ENCODE measurements around the gene IFRD2.

Gene IFRD2

GRCh38 chr3:50322386-50323091 lies 30.3 kb upstream of the IFRD2 start, which contains the start of gene HYAL2:
HYAL2 (minus strand) TSS chr3:50322745; CDS start chr3:50320489, 2,256 bp downstream.
- Histone ChIP-seq H3K36me3 (ENCODE audit: control insufficient read depth, insufficient read depth, low read length) (peaks cover 32% of the 10 kb centered on the region), H3K4me1 (ENCODE audit: control insufficient read depth, insufficient read depth, low read length) (peaks cover 7% of the 10 kb centered on the region)

GRCh38 chr3:50322115-50322385 lies 29.8 kb upstream of the IFRD2 start:
- peak overlapping the region; percentile 99 for H3K4me3 ChIP-seq (ENCODE audit: low read depth, low read length)
- peaks cover 37% of the 10 kb centered on the region for H3K36me3 ChIP-seq (ENCODE audit: control insufficient read depth, insufficient read depth, low read length)
- no peaks in the 10 kb centered on the region for H3K27me3 ChIP-seq (ENCODE audit: control insufficient read depth, insufficient read depth, low read length)
- H3K4me1 ChIP-seq (ENCODE audit: control insufficient read depth, insufficient read depth, low read length) = peaks cover 7% of the 10 kb centered on the region
- peak overlapping the region; percentile 71 for H3K9ac ChIP-seq (ENCODE audit: low read depth, low read length)
- no peaks in the 10 kb centered on the region for H3K9me3 ChIP-seq (ENCODE audit: control insufficient read depth, insufficient read depth, low read length)

More at GRCh38 chr3:50322386-50323091, 30.3 kb upstream of the IFRD2 start, which contains the start of gene HYAL2:
- Histone ChIP-seq H3K9me3 (ENCODE audit: control insufficient read depth, insufficient read depth, low read length) (no peaks in the 10 kb centered on the region), H3K4me3 (ENCODE audit: low read depth, low read length) (peak within 1 kb of the TSS; percentile 99), H3K27me3 (ENCODE audit: control insufficient read depth, insufficient read depth, low read length) (no peaks in the 10 kb centered on the region), H3K9ac (ENCODE audit: low read depth, low read length) (peak within 1 kb of the TSS; percentile 100)

GRCh38 chr3:50321336-50322114 lies 29.3 kb upstream of the IFRD2 start:
- H3K27me3 ChIP-seq (ENCODE audit: control insufficient read depth, insufficient read depth, low read length) = no peaks in the 10 kb centered on the region
- H3K36me3 ChIP-seq (ENCODE audit: control insufficient read depth, insufficient read depth, low read length) = peaks cover 38% of the 10 kb centered on the region
- peaks cover 7% of the 10 kb centered on the region for H3K4me1 ChIP-seq (ENCODE audit: control insufficient read depth, insufficient read depth, low read length)

GRCh38 chr3:50320853-50321335 lies 28.7 kb upstream of the IFRD2 start:
- Histone ChIP-seq H3K9me3 (ENCODE audit: control insufficient read depth, insufficient read depth, low read length) (no peaks in the 10 kb centered on the region), H3K27me3 (ENCODE audit: control insufficient read depth, insufficient read depth, low read length) (no peaks in the 10 kb centered on the region), H3K4me1 (ENCODE audit: control insufficient read depth, insufficient read depth, low read length) (peaks cover 7% of the 10 kb centered on the region), H3K4me3 (ENCODE audit: low read depth, low read length) (peak overlapping the region; percentile 99), H3K36me3 (ENCODE audit: control insufficient read depth, insufficient read depth, low read length) (peaks cover 40% of the 10 kb centered on the region), H3K9ac (ENCODE audit: low read depth, low read length) (peak overlapping the region; percentile 100)

More at GRCh38 chr3:50321336-50322114, 29.3 kb upstream of the IFRD2 start:
- Histone ChIP-seq H3K4me3 (ENCODE audit: low read depth, low read length) (peak overlapping the region; percentile 99), H3K9me3 (ENCODE audit: control insufficient read depth, insufficient read depth, low read length) (no peaks in the 10 kb centered on the region), H3K9ac (ENCODE audit: low read depth, low read length) (peak overlapping the region; percentile 100)

GRCh38 chr3:50319894-50320625 lies 27.8 kb upstream of the IFRD2 start:
- H3K9ac ChIP-seq (ENCODE audit: low read depth, low read length) = peak overlapping the region; percentile 94
- no peaks in the 10 kb centered on the region for H3K9me3 ChIP-seq (ENCODE audit: control insufficient read depth, insufficient read depth, low read length)
- H3K4me1 ChIP-seq (ENCODE audit: control insufficient read depth, insufficient read depth, low read length) = peaks cover 7% of the 10 kb centered on the region
- H3K4me3 ChIP-seq (ENCODE audit: low read depth, low read length) = peak overlapping the region; percentile 99
- no peaks in the 10 kb centered on the region for H3K27me3 ChIP-seq (ENCODE audit: control insufficient read depth, insufficient read depth, low read length)
- H3K36me3 ChIP-seq (ENCODE audit: control insufficient read depth, insufficient read depth, low read length) = peaks cover 35% of the 10 kb centered on the region

GRCh38 chr3:50319181-50319893 lies 27.1 kb upstream of the IFRD2 start:
- no peaks in the 10 kb centered on the region for H3K9me3 ChIP-seq (ENCODE audit: control insufficient read depth, insufficient read depth, low read length)
- H3K9ac ChIP-seq (ENCODE audit: low read depth, low read length) = no peak overlapping the region
- no peak overlapping the region for H3K4me3 ChIP-seq (ENCODE audit: low read depth, low read length)
- peaks cover 7% of the 10 kb centered on the region for H3K4me1 ChIP-seq (ENCODE audit: control insufficient read depth, insufficient read depth, low read length)
- H3K36me3 ChIP-seq (ENCODE audit: control insufficient read depth, insufficient read depth, low read length) = peaks cover 35% of the 10 kb centered on the region
- no peaks in the 10 kb centered on the region for H3K27me3 ChIP-seq (ENCODE audit: control insufficient read depth, insufficient read depth, low read length)

- Histone ChIP-seq H3K27me3 (ENCODE audit: control insufficient read depth, insufficient read depth, low read length) (no peaks in the 10 kb centered on the region), H3K4me1 (ENCODE audit: control insufficient read depth, insufficient read depth, low read length) (peaks cover 7% of the 10 kb centered on the region)
Measured at GRCh38 chr3:50318615-50319014, 26.4 kb upstream of the IFRD2 start.

GRCh38 chr3:50318163-50318562 lies 25.9 kb upstream of the IFRD2 start:
- H3K9ac ChIP-seq (ENCODE audit: low read depth, low read length) = no peak overlapping the region
- no peaks in the 10 kb centered on the region for H3K9me3 ChIP-seq (ENCODE audit: control insufficient read depth, insufficient read depth, low read length)
- H3K36me3 ChIP-seq (ENCODE audit: control insufficient read depth, insufficient read depth, low read length) = peaks cover 35% of the 10 kb centered on the region
- peaks cover 7% of the 10 kb centered on the region for H3K4me1 ChIP-seq (ENCODE audit: control insufficient read depth, insufficient read depth, low read length)
- no peaks in the 10 kb centered on the region for H3K27me3 ChIP-seq (ENCODE audit: control insufficient read depth, insufficient read depth, low read length)
- H3K4me3 ChIP-seq (ENCODE audit: low read depth, low read length) = no peak overlapping the region

More at GRCh38 chr3:50318615-50319014, 26.4 kb upstream of the IFRD2 start:
- Histone ChIP-seq H3K4me3 (ENCODE audit: low read depth, low read length) (no peak overlapping the region), H3K36me3 (ENCODE audit: control insufficient read depth, insufficient read depth, low read length) (peaks cover 35% of the 10 kb centered on the region), H3K9ac (ENCODE audit: low read depth, low read length) (no peak overlapping the region), H3K9me3 (ENCODE audit: control insufficient read depth, insufficient read depth, low read length) (no peaks in the 10 kb centered on the region)

GRCh38 chr3:50317300-50317699 lies 25.1 kb upstream of the IFRD2 start:
- Histone ChIP-seq H3K36me3 (ENCODE audit: control insufficient read depth, insufficient read depth, low read length) (peaks cover 35% of the 10 kb centered on the region), H3K9ac (ENCODE audit: low read depth, low read length) (no peak overlapping the region), H3K27me3 (ENCODE audit: control insufficient read depth, insufficient read depth, low read length) (no peaks in the 10 kb centered on the region), H3K9me3 (ENCODE audit: control insufficient read depth, insufficient read depth, low read length) (no peaks in the 10 kb centered on the region), H3K4me1 (ENCODE audit: control insufficient read depth, insufficient read depth, low read length) (peaks cover 3% of the 10 kb centered on the region), H3K4me3 (ENCODE audit: low read depth, low read length) (no peak overlapping the region)

GRCh38 chr3:50316657-50317242 lies 24.5 kb upstream of the IFRD2 start:
- H3K36me3 ChIP-seq (ENCODE audit: control insufficient read depth, insufficient read depth, low read length) = peaks cover 35% of the 10 kb centered on the region
- no peak overlapping the region for H3K4me3 ChIP-seq (ENCODE audit: low read depth, low read length)
- H3K27me3 ChIP-seq (ENCODE audit: control insufficient read depth, insufficient read depth, low read length) = no peaks in the 10 kb centered on the region
- H3K9me3 ChIP-seq (ENCODE audit: control insufficient read depth, insufficient read depth, low read length) = no peaks in the 10 kb centered on the region
- no peak overlapping the region for H3K9ac ChIP-seq (ENCODE audit: low read depth, low read length)
- H3K4me1 ChIP-seq (ENCODE audit: control insufficient read depth, insufficient read depth, low read length) = peaks cover 3% of the 10 kb centered on the region

- Histone ChIP-seq H3K4me3 (ENCODE audit: low read depth, low read length) (no peak overlapping the region), H3K9ac (ENCODE audit: low read depth, low read length) (no peak overlapping the region), H3K4me1 (ENCODE audit: control insufficient read depth, insufficient read depth, low read length) (no peaks in the 10 kb centered on the region), H3K36me3 (ENCODE audit: control insufficient read depth, insufficient read depth, low read length) (peaks cover 32% of the 10 kb centered on the region), H3K9me3 (ENCODE audit: control insufficient read depth, insufficient read depth, low read length) (no peaks in the 10 kb centered on the region), H3K27me3 (ENCODE audit: control insufficient read depth, insufficient read depth, low read length) (no peaks in the 10 kb centered on the region)
Measured at GRCh38 chr3:50314816-50315215, 22.6 kb upstream of the IFRD2 start.

All from iPS-15b (cell line).